Caco-2 (cell line): ENCODE measurements around the gene FKBP1B. TPM values are rescaled to one million over a fixed set of nuclear protein-coding genes. Genes with fewer than 3 reads are reported as not detected.

Experiments used
- BruUV-seq: library from RNA; stranded (reverse); fragments of 400-500 nt; replicated peaks from 2 replicates; lab custom pipeline; 2021; lab: Mats Ljungman, UMichigan
- CTCF ChIA-PET: fragments of 300-600 bp; sonication (Branson Sonifier 250); formaldehyde crosslinking; loops from one replicate; lab custom pipeline; 2022; ENCODE audit warnings: antibody characterized with exemption; lab: Charles Lee
- POLR2A ChIA-PET: fragments of 300-600 bp; sonication (Branson Sonifier 250); formaldehyde crosslinking; loops from one replicate; lab custom pipeline; 2022; ENCODE audit warnings: antibody characterized with exemption; lab: Charles Lee
- DNase-seq, 2 experiments: peaks; one replicate each; pipeline versions ENCODE4 v3.0.0 to v3.0.0-alpha.2; 2020 to 2022
- H3K27me3 ChIP-seq: replicated peaks from 2 replicates; pipeline ENCODE4 v1.6.0; 2011; ENCODE audit warnings: low read length; ENCODE audit not compliant: control insufficient read depth, insufficient read depth
- H3K36me3 ChIP-seq: 2 replicates; pipeline ENCODE4 v1.5.1; 2011; ENCODE audit warnings: low read length; ENCODE audit not compliant: control insufficient read depth, insufficient read depth
- H3K4me1 ChIP-seq: fragments of 250-450 bp; sonication (Bioruptor Pico); 2 replicates; pipeline ENCODE4 v1.5.1; 2020; ENCODE audit warnings: mild to moderate bottlenecking
- H3K4me3 ChIP-seq: 2 replicates; pipeline ENCODE4 v1.5.1; 2011; ENCODE audit warnings: low read depth, mild to moderate bottlenecking, control low read depth, low read length
- H3K9me3 ChIP-seq: fragments of 250-450 bp; sonication (Bioruptor Pico); 2 replicates; pipeline ENCODE4 v1.5.1; 2020; ENCODE audit warnings: mild to moderate bottlenecking, moderate library complexity
- H3K27ac Mint-ChIP-seq: one replicate; pipeline ENCODE4 v1.8.0; 2022; ENCODE audit warnings: mixed read lengths; ENCODE audit not compliant: unreplicated experiment
- H3K27me3 Mint-ChIP-seq: one replicate; pipeline ENCODE4 v1.8.0; 2022; ENCODE audit warnings: mixed read lengths; ENCODE audit not compliant: insufficient read depth, unreplicated experiment
- H3K36me3 Mint-ChIP-seq: one replicate; pipeline ENCODE4 v1.8.0; 2022; ENCODE audit warnings: mild to moderate bottlenecking, mixed read lengths; ENCODE audit not compliant: insufficient read depth, unreplicated experiment
- H3K4me1 Mint-ChIP-seq: one replicate; pipeline ENCODE4 v1.8.0; 2022; ENCODE audit warnings: low read depth, mixed read lengths; ENCODE audit not compliant: unreplicated experiment
- H3K4me3 Mint-ChIP-seq: one replicate; pipeline ENCODE4 v1.8.0; 2022; ENCODE audit warnings: mild to moderate bottlenecking, moderate library complexity, mixed read lengths; ENCODE audit not compliant: unreplicated experiment
- H3K9me3 Mint-ChIP-seq: one replicate; pipeline ENCODE4 v1.8.0; 2022; ENCODE audit warnings: mixed read lengths; ENCODE audit not compliant: unreplicated experiment
- intact Hi-C: fragments of 100-400 bp; cut with micrococcal nuclease; formaldehyde crosslinking; loops from one replicate; pipeline ENCODE4 v1.10.0; 2022; ENCODE audit not compliant: unreplicated experiment
- total RNA-seq: library from RNA; stranded (reverse); gene quantifications from 2 replicates; pipeline ENCODE4 v1.2.3, GENCODE V29; 2022
- TF ChIP-seq, protein P1 (sequence below), 2 experiments: fragments of 200-600 bp in 1 of 2; IDR thresholded peaks; 1 replicate in 1 of 2; 2 replicates in 1 of 2; pipeline versions ENCODE4 v1.5.1 to v1.8.0; 2011 to 2022; ENCODE audit warnings: antibody characterized with exemption in 1 of 2, control low read depth in 1 of 2, inconsistent platforms in 1 of 2, low read depth in 1 of 2, low read length in 1 of 2, mild to moderate bottlenecking in 1 of 2, moderate library complexity in 1 of 2; ENCODE audit not compliant: insufficient read depth in 1 of 2, severe bottlenecking in 1 of 2, unreplicated experiment in 1 of 2

Gene FKBP1B
- total RNA-seq, 1 experiment from 2014 or later: 3.2 TPM

DNA sequence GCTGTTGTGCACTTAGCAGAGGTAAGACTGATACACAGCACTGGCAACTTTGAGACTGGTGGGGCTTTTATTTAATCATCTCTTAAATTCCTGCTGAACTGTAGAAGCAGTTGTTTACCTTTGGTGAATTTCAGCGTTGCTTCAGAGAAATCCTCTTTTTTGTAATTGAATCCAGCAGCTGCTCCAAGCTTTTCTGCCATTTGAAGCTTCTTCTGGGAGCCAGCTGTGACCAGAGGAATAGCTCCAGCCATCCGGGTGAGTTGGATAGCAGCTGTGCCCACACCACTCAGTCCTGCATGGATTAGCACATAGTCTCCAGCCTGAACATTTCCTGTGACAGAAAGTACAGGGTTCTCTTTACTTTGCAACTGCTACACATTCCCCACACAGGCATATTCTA, 31.2 kb downstream of the FKBP1B start:
- peaks cover 73% of the 10 kb centered on the region for H3K36me3 Mint-ChIP-seq
- H3K9me3 Mint-ChIP-seq: no peaks in the 10 kb centered on the region
- no peak overlapping the region for H3K4me3 Mint-ChIP-seq
- Histone ChIP-seq H3K9me3 (no peaks in the 10 kb centered on the region), H3K27me3 (no peaks in the 10 kb centered on the region), H3K4me1 (peaks cover 20% of the 10 kb centered on the region), H3K36me3 (0 out of 2 replicates have a peak, but pooled peaks cover 3% of the 10 kb centered on the region), H3K4me3 (no peak overlapping the region)
- intact Hi-C loops: no loop called here
- BruUV-seq: no TSS peak
- no peak overlapping the region for H3K27ac Mint-ChIP-seq
- ChIA-PET CTCF (no interaction called here), POLR2A (no interaction called here)
- H3K27me3 Mint-ChIP-seq: no peaks in the 10 kb centered on the region
- H3K4me1 Mint-ChIP-seq: peaks cover 20% of the 10 kb centered on the region
- TF ChIP-seq, protein P1, sequence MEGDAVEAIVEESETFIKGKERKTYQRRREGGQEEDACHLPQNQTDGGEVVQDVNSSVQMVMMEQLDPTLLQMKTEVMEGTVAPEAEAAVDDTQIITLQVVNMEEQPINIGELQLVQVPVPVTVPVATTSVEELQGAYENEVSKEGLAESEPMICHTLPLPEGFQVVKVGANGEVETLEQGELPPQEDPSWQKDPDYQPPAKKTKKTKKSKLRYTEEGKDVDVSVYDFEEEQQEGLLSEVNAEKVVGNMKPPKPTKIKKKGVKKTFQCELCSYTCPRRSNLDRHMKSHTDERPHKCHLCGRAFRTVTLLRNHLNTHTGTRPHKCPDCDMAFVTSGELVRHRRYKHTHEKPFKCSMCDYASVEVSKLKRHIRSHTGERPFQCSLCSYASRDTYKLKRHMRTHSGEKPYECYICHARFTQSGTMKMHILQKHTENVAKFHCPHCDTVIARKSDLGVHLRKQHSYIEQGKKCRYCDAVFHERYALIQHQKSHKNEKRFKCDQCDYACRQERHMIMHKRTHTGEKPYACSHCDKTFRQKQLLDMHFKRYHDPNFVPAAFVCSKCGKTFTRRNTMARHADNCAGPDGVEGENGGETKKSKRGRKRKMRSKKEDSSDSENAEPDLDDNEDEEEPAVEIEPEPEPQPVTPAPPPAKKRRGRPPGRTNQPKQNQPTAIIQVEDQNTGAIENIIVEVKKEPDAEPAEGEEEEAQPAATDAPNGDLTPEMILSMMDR (IDR thresholded peaks at IDR 0.05; ENCODE audit: insufficient read depth in 1 of 2, low read depth in 1 of 2, low read length in 1 of 2, severe bottlenecking in 1 of 2, unreplicated experiment in 1 of 2): no peak
- DNase-seq: no peak

DNA sequence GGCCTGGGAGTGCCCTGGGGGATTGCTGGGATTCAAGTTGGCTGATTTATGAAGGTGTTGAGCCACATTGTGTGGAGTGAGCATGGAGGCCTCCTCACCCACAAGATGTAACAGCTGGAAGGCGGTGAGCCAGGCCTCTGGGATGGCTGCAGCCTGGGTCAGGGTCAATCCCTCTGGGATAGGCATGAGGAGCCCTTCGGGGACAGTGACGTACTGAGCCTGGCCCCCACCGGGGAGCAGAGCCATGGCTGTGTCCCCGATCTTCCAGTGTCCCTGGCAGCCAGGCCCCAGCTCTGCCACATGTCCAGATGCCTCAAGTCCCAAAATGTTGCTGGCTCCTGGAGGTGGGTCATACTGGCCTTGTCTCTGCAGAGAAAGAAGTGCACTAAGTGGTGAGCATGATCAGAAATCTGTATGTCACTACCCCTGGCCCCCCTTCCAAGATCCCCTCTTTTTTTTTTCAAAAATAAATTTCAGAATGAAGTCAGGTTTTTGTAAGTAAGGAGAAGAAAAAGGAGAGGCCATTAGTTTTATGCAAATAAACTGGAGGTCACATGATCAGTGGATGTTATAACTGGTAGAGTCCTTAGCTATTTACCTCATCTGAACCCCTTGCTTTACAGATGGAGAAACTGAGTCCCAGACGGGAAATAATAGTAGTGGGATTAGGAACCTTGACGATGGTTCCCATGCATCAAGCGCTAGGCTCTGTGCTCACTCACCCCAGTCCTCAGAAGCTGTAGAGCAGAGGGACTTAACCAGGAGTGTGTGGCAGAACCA, 33.4 kb downstream of the FKBP1B start:
- ChIA-PET POLR2A (interaction anchor here (0.6 to 2.4 kb wide), 7 partner anchors 25 to 157 kb away, joined by 3 to 39 read pairs (median 7); partner anchors contain the start of genes ATAD2B, FAM228B and WDCP), CTCF (interaction anchor here (1.2 to 2.3 kb wide), 8 partner anchors 28 to 258 kb away, joined by 3 to 64 read pairs (median 15); partner anchors contain the start of genes ATAD2B and WDCP)
- intact Hi-C loops: no loop called here
- no peaks in the 10 kb centered on the region for H3K27me3 Mint-ChIP-seq
- peak overlapping the region; percentile 82 for H3K4me3 Mint-ChIP-seq
- no TSS peak for BruUV-seq
- peak overlapping the region; percentile 54 for H3K4me3 ChIP-seq
- H3K4me1 Mint-ChIP-seq: peaks cover 17% of the 10 kb centered on the region
- TF ChIP-seq, protein P1 (IDR thresholded peaks at IDR 0.05; ENCODE audit: insufficient read depth in 1 of 2, low read depth in 1 of 2, low read length in 1 of 2, severe bottlenecking in 1 of 2, unreplicated experiment in 1 of 2): no peak
- H3K36me3 Mint-ChIP-seq: peaks cover 50% of the 10 kb centered on the region
- no peaks in the 10 kb centered on the region for H3K9me3 Mint-ChIP-seq
- H3K36me3 ChIP-seq: 0 out of 2 replicates have a peak, but pooled peaks cover 3% of the 10 kb centered on the region
- H3K4me1 ChIP-seq: peaks cover 15% of the 10 kb centered on the region
- no peak for DNase-seq
- H3K9me3 ChIP-seq: no peaks in the 10 kb centered on the region
- no peaks in the 10 kb centered on the region for H3K27me3 ChIP-seq
- H3K27ac Mint-ChIP-seq: peak overlapping the region; percentile 91

DNA sequence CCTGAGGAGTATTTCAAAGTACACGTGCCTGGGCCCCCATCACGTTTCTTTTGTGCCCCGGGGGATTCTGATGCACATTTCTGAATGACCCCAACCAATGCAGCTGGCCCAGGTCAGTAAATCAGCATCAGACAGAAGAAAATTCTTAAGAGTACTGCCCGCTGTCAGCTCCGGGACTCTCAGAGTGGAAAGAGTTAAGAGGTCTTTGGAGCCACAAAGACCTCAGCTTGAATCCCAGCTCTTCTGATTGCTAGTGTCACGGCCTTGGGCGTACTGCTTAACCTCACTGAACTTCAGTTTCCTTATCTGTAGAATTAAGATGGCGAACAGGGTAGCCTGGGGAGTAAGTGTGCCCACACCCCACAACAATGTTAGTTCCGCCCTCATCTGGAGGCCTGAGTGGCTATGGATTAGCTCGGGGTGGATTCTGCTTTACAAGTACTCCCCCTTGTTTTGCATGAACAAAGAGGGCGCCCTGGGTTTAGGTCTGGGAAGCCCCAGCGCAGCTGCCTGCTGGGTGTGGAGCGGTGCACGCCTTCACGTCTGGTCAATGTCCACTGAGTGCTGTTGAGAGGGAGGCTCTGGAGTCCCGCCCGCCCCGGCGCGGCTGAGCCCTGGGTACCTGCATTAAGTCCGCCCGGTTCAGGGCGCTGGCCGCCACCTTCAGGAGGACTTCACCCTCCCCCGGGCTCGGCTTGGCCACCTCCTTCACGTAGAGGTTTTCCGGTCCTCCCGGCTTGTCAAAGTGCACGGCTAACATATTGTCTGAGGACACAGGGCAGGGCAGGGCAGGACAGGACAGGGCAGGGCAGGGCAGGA, 34.2 kb downstream of the FKBP1B start:
- Histone ChIP-seq H3K4me1 (peaks cover 8% of the 10 kb centered on the region), H3K9me3 (no peaks in the 10 kb centered on the region), H3K4me3 (peak overlapping the region; percentile 54), H3K27me3 (no peaks in the 10 kb centered on the region), H3K36me3 (0 out of 2 replicates have a peak, but pooled peaks cover 3% of the 10 kb centered on the region)
- Mint-ChIP-seq H3K27me3 (no peaks in the 10 kb centered on the region), H3K27ac (peak overlapping the region; percentile 91), H3K4me1 (peaks cover 13% of the 10 kb centered on the region), H3K36me3 (peaks cover 50% of the 10 kb centered on the region), H3K4me3 (peak overlapping the region; percentile 82), H3K9me3 (no peaks in the 10 kb centered on the region)
- intact Hi-C loops: loop anchor here (1.0 to 2.0 kb wide), 11 partner anchors 7 to 299 kb away; partner anchors contain the start of genes ATAD2B, FAM228B, PFN4 and SF3B6
- TF ChIP-seq, protein P1 (IDR thresholded peaks at IDR 0.05; ENCODE audit: insufficient read depth in 1 of 2, low read depth in 1 of 2, low read length in 1 of 2, severe bottlenecking in 1 of 2, unreplicated experiment in 1 of 2): peak in 1 of 2 experiments; percentile 11
- ChIA-PET POLR2A (interaction anchor here (0.6 to 2.4 kb wide), 11 partner anchors 7 to 708 kb away, joined by 3 to 39 read pairs (median 7); partner anchors contain the start of genes ATAD2B, FAM228B, SF3B6 and WDCP), CTCF (interaction anchor here (0.6 to 2.3 kb wide), 24 partner anchors 8 to 259 kb away, joined by 3 to 64 read pairs (median 4); partner anchors contain the start of genes ATAD2B, FAM228B, MFSD2B and SF3B6)
- peak; percentile 96 to 98 for DNase-seq
- BruUV-seq: TSS peak; percentile 54
